ENCODE results near the gene FABP2.
"Not testable (repeated sequence)": the region's sequence is repeated elsewhere in the genome, so short reads cannot be mapped to it uniquely, and the experiment has no call there.

FABP2 gene

DNA sequence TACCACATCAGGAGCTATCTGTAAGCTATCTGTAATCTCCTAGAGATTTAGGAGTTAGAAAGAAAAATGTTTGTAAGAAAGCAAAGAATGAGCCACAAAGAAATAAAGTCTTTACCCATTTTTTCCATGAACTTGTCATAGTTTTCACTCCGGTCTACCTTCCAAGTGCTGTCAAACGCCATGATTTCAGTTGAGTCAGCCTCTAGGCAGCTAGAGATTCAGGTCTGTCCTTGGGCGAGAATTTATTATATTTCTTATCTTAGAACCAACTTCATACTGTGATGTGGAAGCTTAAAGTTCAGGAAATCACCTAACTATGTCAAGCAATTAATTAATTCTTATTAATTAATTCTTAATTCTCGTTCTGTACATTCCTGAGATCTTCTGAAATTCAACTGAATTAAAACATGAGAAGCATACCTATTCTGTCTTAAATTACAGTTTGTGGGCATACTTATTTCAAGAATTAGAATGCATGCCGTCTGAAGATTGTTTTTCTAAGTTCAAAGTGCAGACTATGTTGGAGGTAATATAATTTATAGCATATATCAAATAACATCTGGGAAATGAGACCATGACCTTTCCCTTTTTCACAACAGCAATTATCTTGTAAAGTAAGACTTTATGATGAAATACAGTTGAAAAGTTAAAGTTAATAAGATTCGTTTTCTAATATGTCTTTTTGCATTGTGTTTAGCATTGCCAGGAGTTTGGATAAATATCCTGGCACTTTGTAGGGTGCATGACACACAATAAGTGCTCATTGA is at the start of gene FABP2:
TSS of gene FABP2 (minus strand) at position 218 of the 767 bp plus-strand sequence. CDS start at position 182, 36 bp downstream.
- DNase-seq (ENCODE audit: low read depth in 2 of 2): no peak

DNA sequence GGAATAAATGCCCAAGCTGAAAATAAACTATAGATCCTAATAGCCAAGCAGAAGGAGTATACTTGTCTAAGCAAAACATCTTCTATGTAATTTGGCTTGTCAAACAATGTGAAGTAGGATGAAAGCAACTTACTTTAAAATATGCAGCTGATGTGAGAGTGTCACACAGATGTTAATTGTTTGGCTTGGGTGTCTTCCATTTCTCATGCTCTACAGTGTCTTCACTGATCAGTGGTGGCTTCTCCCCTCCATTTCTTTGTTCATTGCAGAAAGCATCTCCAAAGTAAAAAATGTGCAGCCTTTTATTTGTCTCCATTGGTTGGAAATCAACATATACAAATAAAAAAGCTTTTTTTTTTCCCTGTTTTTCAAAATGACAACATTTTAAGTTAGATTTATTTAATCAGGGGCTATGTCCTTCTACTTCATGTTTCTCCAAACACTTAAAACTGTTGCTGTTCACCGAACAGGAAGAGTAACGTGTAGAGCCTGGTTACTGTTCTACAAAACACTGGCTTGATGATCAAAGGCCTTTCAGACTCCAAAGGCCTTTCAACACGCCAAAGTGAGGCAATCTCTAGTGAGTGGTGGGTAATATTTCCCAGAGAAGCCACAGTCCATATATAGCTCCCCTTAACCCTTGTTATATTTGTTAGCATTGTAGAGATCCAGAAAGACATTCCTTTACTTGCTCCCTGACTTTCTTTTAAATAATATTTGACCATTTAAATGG is 49.2 kb upstream of the FABP2 start:
- DNase-seq (ENCODE audit: low read depth in 2 of 2): not testable (repeated sequence)

DNA sequence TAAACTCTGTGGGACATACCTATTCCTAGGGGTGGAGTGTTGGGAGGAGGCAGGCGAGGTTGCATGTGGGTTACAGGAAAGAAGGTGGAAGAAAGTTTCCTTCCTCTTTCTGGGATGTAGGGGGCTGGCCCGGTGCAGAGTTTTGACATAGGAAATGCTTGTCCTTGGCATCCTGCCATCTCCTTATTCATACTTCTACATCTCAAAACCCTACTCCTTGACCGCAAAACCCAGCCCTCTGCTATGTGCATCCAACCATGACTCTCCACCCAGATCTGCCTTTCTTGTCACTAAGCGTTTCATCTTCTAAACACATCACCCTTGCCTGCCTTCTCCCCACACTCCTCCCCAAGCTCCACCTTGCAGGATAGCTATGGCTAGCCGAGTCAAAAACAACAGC is 48.5 kb upstream of the FABP2 start:
- DNase-seq (ENCODE audit: low read depth in 2 of 2): peak in 1 of 2 experiments; percentile 3

DNA sequence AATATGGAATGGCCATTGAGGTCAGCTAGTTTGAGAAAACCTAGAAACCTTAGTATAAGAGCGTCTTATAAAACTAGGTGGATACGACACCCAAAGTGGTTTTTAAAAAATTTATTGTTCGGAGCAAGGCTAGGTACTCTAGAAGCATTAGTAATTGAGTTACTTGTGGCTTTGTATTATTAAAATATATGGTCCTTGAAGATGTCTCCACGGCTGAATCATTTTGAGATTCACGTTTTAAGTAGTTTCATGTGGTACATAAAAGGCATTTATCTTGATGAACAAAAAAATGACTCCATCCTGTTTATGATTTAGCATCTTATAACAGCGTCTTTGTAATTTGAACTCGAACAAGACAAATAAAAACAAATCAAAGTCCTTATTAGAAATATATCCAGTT is 44.9 kb upstream of the FABP2 start:
- DNase-seq (ENCODE audit: low read depth in 2 of 2): not testable (repeated sequence)

DNA sequence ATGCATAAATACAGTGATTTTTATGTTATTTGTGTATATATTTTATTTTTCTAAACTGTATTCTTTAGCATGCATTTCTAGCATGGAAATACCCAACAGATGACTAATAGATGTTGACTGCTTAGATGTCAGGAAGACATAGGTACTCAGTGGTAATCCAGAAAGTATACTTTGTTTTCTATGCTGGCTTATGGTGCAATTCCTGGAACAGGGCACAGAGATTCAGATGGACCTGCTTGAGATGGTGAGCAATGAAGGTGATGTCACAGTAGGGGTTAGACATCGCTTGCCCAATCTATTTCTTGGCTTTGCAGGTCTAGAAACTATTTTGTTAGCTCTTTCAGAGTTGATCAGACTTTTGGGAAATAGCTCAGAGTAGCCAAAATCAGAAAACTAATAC is 42.3 kb upstream of the FABP2 start:
- DNase-seq (ENCODE audit: low read depth in 2 of 2): not testable (repeated sequence)

DNA sequence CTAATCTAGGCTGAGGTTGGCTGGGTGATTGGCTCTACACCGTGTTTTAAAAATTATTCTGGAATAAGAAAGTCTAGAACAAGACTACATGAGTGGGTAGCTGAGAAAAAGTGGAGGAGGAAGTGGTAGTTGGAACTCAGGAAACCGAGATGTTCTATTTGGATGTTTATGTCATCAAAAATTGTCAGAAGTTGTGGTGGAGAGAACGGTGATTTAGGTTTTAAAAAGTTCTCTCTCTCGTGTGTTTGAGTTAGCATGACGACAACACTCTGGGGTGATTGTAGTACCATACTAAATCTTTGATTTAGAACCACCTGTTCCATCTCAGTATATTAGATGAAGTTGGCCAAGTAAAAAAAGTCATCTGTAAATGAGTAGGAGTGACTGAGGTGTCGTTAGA is 41.4 kb upstream of the FABP2 start:
- DNase-seq (ENCODE audit: low read depth in 2 of 2): not testable (repeated sequence)

DNA sequence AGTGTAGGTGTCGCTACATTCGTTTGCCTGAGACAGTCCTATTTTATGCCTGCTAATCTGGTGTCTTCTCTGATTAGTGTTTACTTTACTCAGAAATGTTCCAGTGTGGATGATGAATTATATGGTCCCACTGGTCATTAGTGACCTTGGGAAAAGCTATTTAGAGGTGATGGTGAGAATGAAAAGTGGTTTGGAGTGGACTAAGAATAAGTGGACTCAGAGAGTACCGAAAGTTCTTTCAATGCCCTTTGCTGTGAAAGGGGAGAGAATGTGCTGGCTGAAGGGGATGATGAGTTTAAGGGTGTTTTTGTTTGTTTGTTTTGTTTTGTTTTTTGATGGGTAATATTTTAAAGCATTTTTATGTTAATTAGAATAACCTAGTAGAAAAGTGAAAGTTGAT is 40.5 kb upstream of the FABP2 start:
- not testable (repeated sequence) for DNase-seq (ENCODE audit: low read depth in 2 of 2)

DNA sequence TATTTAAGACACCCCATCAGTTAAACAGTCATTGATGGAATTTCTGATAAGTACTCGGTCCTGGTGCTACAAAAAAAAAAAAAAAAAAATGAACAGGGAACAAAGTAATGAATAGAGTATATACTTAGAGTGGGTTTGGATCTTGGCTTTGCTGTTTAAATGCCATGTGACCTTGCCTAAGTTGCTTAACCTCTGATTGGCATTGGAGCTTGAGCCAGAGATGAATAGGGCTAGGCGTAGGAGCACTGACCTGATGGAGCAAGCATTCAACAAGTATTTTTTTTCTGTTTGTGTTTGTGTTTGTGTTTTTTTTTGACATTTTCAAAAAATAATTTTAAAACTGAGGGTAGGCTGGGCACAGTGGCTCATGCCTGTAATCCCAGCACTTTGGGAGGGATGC is 37.9 kb upstream of the FABP2 start:
- not testable (repeated sequence) for DNase-seq (ENCODE audit: low read depth in 2 of 2)

DNA sequence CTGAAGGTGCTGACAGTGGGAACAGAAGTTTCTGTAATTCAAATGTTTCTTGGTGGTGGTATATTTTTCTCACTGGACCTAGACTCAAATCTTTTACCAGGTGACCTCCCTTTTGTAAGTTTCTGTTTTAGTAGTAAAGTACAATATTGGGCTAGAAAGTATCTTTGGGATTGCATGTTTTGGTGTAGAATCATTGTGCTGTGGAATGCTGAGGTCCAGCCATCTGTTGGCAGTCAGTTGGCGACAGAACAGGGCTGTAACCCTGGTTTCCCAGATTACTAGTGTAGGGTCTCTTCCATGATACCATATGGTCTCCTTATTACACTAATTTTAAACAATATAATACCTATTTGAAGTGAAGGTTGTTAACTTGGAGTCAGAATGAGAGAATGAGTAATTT is 34.9 kb upstream of the FABP2 start:
- not testable (repeated sequence) for DNase-seq (ENCODE audit: low read depth in 2 of 2)

DNA sequence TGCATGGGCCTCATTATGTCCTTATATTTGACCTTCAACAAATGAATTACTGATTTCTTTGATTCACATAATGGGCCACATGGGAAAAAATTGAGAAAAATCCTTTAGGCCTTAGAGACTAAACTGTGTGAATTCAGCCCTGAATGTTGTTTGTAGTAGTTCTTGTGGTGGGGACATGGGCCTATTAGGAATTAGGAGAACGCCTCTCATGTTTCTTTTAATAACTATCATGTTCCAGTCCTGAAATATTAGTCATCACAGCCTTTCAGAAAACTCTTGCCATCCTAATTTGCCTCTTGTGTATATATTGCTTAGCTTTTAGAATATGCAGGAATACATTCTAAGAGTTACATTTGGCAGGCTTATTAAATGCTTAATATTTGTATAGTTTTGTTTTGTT is 34.1 kb upstream of the FABP2 start:
- DNase-seq (ENCODE audit: low read depth in 2 of 2): not testable (repeated sequence)

DNA sequence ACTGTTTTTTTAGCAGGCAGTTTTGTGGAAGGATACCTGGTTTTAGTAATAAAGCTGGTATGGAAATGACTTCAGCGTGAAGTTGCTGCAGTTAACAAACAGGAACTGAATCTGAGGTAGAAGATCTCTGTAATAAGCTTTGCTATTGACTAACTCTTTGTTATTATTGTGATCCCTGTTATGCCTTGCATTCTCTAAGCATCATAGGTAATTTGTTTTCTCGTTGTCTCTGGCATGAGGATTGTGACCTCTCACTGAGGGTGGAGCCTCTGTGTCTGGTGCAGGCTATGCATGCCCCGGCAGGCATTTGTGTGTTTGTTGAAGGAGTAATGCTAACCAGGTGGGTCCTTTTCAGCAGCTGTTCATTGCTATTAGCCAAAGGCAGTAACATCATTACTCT is 31.4 kb upstream of the FABP2 start:
- not testable (repeated sequence) for DNase-seq (ENCODE audit: low read depth in 2 of 2)

DNA sequence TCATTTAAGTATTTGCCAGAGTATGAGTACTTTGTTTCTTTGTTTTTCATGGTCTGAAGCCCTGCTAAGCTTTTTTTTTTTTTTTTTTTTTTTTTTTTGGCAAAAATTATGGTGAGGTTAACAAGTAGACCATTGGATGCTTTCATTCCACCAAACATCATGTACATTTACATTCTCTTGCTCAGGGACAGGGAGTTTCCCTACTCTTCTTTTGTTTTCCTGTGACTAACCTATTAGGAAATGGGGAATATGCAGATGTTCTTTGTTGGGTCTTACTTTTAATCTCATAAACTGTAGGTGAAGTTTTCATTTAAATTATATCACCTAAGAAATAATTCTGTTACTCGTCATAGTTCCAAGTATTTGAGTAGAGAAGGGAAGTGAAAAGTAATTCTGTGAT is 26.2 kb upstream of the FABP2 start:
- not testable (repeated sequence) for DNase-seq (ENCODE audit: low read depth in 2 of 2)

DNA sequence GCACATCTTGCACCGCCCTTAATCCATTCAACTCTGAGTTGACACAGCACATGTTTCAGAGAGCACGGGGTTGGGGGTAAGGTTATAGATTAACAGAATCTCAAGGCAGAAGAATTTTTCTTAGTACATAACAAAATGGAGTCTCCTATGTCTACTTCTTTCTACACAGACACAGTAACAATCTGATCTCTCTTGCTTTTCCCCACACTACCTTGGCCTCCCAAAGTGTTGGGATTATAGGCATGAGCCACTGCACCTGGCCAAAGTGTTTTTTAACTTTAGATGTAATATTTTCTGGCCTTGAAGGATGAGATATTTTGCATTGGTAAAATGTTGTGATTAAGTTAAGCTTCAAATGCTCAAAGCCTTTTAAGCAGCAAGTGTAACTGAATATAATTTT is 21.4 kb upstream of the FABP2 start:
- DNase-seq (ENCODE audit: low read depth in 2 of 2): not testable (repeated sequence)

DNA sequence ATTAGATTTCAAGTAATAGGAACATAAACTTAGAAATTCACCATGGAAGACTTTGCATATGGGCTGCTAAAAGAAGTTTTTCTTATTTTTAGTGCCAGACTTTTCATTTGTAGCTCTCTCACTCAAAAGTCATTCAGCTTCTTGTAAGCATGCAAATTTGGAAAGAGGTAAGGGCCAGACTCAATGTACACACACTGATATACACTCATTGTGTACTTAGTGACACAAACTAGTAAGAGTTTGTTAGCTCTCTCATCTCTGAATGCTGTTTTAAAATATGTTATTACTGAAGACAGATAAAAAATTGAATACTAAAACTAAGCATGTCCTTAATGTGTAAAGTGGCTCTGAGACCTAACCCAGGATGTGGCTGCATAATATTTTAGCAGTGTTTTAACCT is 18.0 kb upstream of the FABP2 start:
- DNase-seq (ENCODE audit: low read depth in 2 of 2): not testable (repeated sequence)

DNA sequence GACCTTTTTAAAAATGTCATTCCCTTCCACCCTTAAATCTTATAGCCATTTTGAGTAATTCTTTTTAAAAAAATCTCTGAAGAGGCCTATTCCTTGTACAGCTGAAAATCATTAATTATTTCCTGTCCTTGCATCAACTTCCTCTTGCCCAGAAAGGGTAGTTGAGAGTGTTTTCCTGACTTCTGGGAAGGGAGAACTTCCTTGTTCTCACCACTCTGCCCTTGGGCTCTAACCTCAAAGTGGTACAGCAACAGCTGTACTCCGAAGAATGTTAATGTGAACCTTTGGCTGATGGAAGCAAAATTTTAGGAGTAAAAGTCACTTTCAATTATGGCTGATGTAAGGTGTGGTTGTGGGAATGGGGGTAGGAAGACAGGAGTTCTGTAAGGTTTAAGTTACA is 15.1 kb upstream of the FABP2 start:
- DNase-seq (ENCODE audit: low read depth in 2 of 2): peak in 1 of 2 experiments; percentile 0

DNA sequence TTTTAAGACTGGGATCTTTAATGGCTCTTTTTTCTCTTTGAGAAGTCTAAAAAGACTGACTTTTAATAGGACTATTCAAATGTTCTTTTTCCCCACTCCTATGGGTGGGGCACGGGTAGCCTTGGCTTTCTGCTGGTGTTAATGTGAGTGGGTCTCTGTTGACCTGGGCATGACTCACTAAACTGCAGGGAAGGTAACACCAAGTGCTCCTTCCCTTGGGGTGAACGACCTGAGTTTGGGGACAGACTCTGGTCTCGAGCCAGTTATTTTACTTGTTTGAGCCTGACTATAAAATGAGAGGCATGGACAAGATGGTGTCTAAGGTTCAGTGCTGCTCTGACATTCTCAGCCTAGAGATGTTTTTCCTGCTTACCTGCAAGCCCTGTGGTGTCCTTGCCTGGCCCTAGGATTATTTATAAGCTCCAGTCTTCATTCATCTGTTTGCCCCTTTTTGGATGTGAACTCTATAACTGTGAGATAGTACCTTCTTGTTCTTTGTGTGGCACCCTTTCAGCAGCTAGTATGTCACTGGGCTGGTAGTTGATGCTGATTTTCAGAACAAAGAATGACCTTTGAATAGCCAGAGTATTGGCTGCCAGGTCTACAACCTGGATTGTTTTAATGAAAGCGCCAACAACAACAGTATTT is 14.5 kb upstream of the FABP2 start:
- not testable (repeated sequence) for DNase-seq (ENCODE audit: low read depth in 2 of 2)

DNA sequence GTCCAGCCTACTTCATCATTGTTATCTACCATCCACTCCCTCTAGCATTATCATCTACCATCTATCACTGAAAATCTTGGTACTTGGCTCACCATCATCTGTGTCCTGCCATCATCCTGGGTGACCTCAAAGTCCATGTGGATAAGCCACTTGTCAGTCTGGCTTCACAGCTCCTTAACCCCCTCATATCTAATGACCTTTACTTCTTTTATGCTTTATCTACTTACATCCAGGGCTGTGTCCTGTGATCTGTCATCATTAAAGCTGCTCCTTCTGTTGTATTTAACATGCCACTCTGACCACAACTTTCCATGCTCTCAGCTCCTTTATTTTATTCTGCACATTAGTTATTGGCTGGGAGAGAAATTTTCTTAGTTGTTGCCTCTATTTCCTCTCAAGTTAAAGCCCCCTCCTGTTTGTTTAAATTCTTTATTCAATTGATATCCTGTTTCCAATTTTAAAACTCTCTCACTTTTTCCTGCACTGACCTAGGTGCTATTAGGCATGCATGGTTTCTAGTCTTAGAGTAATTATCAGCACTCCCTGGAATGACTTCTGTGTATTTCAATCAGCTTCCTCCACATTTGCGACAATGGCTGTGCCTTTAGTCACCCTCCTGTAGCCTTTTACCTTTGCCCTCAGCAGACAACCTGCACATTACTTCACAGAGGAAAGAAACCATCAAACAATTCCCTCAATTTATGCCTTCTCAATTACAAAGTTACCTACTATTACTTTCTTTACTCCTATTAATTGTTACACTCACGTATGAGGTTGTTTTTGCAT is 8.1 kb upstream of the FABP2 start:
- DNase-seq (ENCODE audit: low read depth in 2 of 2): no peak

DNA sequence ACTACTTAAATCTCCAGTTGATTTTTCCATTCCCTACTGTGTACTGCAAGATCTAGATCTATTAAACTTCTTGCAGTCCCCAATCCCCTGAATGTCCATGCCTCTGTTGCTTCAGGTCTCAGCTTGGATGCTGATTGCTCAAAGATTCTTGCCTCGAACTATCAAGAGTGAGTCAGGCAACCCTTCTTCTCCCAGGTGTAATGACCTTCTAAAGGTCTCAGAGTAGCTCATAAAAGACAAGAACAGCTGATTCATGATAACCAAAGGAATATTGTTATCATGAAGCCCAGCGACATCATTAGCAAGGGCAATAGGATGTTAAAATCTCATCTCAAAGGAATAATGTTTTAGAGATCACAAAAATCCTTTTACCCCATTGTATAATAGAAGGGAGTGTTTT is 6.8 kb upstream of the FABP2 start:
- no peak for DNase-seq (ENCODE audit: low read depth in 2 of 2)

DNA sequence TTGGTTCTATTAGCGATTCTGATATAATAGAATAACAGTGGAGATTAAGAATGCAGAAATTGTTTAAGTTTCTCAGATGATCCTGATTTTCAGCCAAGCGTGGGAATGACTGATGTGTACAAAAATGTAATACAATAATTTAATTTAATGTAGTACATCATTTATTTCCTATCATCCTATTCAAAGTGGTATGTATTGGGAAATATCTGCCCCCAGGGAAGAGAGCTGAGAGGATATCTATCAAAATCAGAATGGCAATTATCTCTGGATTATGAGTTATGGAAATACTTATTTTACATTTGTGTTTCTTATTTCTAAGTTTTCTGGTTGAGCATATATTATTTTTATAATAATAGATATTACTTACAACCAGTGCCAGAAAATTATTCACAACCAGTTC is 3.9 kb downstream of the FABP2 start:
- no peak for DNase-seq (ENCODE audit: low read depth in 2 of 2)

DNA sequence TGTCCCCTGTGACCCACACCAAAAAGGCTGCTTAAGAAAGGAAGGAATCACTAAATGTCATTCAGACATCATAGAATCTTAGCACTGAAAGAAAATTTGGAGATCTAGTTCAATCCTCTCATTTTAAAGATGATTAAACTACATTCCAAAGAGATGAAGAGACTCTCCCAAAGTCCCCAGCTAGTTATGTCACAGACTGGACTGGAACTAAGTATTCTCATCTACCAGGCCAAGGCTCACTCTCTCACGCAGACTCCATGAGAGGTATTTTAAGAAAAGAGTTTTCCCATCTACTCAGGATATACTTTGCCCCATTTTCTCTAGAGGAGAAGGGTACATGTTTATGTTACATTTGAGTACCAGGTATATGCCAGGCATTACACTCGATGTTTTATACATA is 6.9 kb downstream of the FABP2 start:
- no peak for DNase-seq (ENCODE audit: low read depth in 2 of 2)

DNA sequence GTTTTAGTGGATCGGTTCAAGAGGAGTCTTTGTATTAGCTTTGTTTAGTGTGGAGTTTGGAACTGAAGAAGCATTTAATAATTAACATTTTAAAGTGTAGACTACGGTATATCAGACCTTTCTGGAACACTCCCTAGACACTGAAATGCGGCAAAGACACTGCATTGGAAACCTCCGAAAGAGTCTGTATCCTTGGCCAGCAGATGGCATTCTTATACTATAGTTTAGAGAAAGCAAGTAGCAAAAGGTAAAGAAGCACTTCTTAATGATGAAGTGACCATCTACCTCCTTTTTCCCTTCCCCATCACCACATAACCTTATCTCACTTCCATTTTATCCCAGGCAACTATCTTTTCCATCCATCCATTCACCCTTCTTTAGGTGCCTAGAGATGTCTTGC is 7.6 kb downstream of the FABP2 start:
- DNase-seq (ENCODE audit: low read depth in 2 of 2): peak; percentile 16 to 25

DNA sequence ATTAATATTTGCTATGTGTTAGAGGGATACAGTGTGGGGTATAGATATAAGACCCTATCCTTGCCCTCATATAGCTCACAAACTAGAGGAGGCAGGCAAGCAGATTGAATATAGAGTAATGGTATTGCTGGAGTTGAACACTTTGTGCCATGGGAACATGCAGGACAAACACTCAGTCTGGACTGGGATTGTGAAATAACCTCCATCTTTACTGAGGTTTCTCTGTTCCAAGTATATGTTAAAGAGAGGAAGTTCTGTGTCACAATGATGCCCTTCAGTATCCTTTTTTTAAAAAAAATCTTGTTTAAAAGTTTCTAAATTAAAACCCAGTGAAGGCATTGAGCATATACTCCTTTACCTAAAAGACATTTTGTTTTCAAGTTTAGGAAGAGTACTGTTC is 8.7 kb downstream of the FABP2 start:
- DNase-seq (ENCODE audit: low read depth in 2 of 2): no peak

Data from fibroblast of skin of left quadriceps (primary cell).